Ovary (tissue), 9 donors: ENCODE results near the gene GJB3. TPM values are rescaled to one million over a fixed set of nuclear protein-coding genes. Genes with fewer than 3 reads are reported as not detected.

ENCODE experiments used
- DNase-seq, 5 donors: peaks; one replicate each; pipeline ENCODE4 v3.0.0-alpha.2; 2019 to 2020
- H3K27ac ChIP-seq, 2 donors: fragments of 200-600 bp; one replicate each; pipeline versions ENCODE4 v1.5.1 to v1.8.0; 2019 to 2022
- H3K27me3 ChIP-seq: fragments of 200-600 bp; one replicate; pipeline ENCODE4 v1.8.0; 2022
- H3K36me3 ChIP-seq: fragments of 200-600 bp; sonication (generic); one replicate; pipeline ENCODE4 v1.5.1; 2019
- H3K4me1 ChIP-seq: one replicate; pipeline ENCODE4 v1.8.1; 2013; ENCODE audit warnings: mild to moderate bottlenecking, moderate library complexity; ENCODE audit not compliant: insufficient read depth
- H3K4me3 ChIP-seq: fragments of 200-600 bp; sonication (generic); one replicate; pipeline ENCODE4 v1.5.1; 2017
- H3K9me3 ChIP-seq, 2 donors: fragments of 200-600 bp in 1 of 2; sonication (generic) in 1 of 2; one replicate each; pipeline versions ENCODE4 v1.5.1 to v1.8.1; 2013 to 2019; ENCODE audit warnings: mild to moderate bottlenecking in 1 of 2, moderate library complexity in 1 of 2
- EP300 ChIP-seq: sonication (generic); formaldehyde crosslinking; IDR thresholded peaks from one replicate; pipeline ENCODE4 v1.6.1; 2017; ENCODE audit warnings: antibody characterized with exemption
- POLR2A ChIP-seq: fragments of 450-650 bp; IDR thresholded peaks from one replicate; pipeline ENCODE4 v1.6.1; 2017; ENCODE audit warnings: antibody characterized with exemption, mild to moderate bottlenecking, moderate library complexity
- WGBS, 3 donors: extraction: QIAGEN DNeasy Blood & Tissue Kit in 1 of 3; methylation state at CpG; one replicate each; pipeline versions ENCODE4 v1.1.5 to v1.1.7; 2013 to 2017; 5-methylcytosine and 5-hydroxymethylcytosine counted together
- intact Hi-C, 4 donors: fragments of 100-400 bp; cut with DNase I; formaldehyde crosslinking; loops; one replicate each; pipeline versions ENCODE4 v1.11.0 to v1.15.1; 2022 to 2023
- polyA plus RNA-seq, 2 donors: library from polyadenylated mRNA; stranded (reverse); fragments of 200-250 nt in 1 of 2; fragments of 350-450 nt in 1 of 2; fragmentation: Illumina TruSeq in 1 of 2; extraction: RNeasy Lipid Tissue Mini Kit (QIAGEN cat#74804) in 1 of 2; gene quantifications; one replicate each; pipeline ENCODE4 v1.2.3, GENCODE V29; 2013 to 2014
- total RNA-seq, 7 donors: library from RNA; depleted of rRNA in 2 of 7; stranded (reverse); fragments of >200 nt in 2 of 7; fragmentation: NEBNext Ultra II Directional in 3 of 7; extraction: Animal tissue kit (Norgen Biotek cat#: 25700) in 3 of 7; gene quantifications; one replicate each; pipeline versions ENCODE4 v1.1.0 to v1.2.4, GENCODE V29; 2016 to 2023
- TF ChIP-seq, protein P1 (sequence below), 3 donors: fragments of 450-650 bp in 2 of 3; fragments of 200-600 bp in 1 of 3; IDR thresholded peaks; one replicate each; pipeline versions ENCODE4 v1.5.1 to v1.8.0; 2016 to 2022; ENCODE audit warnings: antibody characterized with exemption in 3 of 3, mild to moderate bottlenecking in 1 of 3
- donor health status: DM: no; HTN: no; CAD: no; lungs with moderate emphysema.
- donor health status: DM: no; HTN: no; CAD: no.
- donor health status: Bipolar disorder and iron deficiency.
- donor health status: DM: yes; HTN: yes; CAD: no.
- donor health status: DM: no; HTN: no; CAD: no.
- donor health status: DM: yes; HTN: yes; CAD: no.

Gene GJB3
- total and polyA plus RNA-seq, 9 donors, result 0.23 to 1.7 (median 0.32) TPM; not detected in 5

- intact Hi-C loops, result no loop called here
- DNase-seq, result no peak
- Histone ChIP-seq H3K27ac (no peak overlapping the region), H3K4me1 (no peaks in the 10 kb centered on the region), H3K9me3 (no peaks in the 10 kb centered on the region), H3K4me3 (no peak overlapping the region), H3K36me3 (no peaks in the 10 kb centered on the region), H3K27me3 (no peaks in the 10 kb centered on the region)
- WGBS, 3 donors, result 64 to 71% (median 67%) methylated on average over 6 of the region's 6 CpGs
- TF ChIP-seq, protein P1, sequence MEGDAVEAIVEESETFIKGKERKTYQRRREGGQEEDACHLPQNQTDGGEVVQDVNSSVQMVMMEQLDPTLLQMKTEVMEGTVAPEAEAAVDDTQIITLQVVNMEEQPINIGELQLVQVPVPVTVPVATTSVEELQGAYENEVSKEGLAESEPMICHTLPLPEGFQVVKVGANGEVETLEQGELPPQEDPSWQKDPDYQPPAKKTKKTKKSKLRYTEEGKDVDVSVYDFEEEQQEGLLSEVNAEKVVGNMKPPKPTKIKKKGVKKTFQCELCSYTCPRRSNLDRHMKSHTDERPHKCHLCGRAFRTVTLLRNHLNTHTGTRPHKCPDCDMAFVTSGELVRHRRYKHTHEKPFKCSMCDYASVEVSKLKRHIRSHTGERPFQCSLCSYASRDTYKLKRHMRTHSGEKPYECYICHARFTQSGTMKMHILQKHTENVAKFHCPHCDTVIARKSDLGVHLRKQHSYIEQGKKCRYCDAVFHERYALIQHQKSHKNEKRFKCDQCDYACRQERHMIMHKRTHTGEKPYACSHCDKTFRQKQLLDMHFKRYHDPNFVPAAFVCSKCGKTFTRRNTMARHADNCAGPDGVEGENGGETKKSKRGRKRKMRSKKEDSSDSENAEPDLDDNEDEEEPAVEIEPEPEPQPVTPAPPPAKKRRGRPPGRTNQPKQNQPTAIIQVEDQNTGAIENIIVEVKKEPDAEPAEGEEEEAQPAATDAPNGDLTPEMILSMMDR (IDR thresholded peaks at IDR 0.05), result no peak
- no peak for TF ChIP-seq POLR2A
- no peak for TF ChIP-seq EP300
These were observed 50.8 kb downstream of the GJB3 start for GRCh38 chr1:34831721-34832246.

DNA sequence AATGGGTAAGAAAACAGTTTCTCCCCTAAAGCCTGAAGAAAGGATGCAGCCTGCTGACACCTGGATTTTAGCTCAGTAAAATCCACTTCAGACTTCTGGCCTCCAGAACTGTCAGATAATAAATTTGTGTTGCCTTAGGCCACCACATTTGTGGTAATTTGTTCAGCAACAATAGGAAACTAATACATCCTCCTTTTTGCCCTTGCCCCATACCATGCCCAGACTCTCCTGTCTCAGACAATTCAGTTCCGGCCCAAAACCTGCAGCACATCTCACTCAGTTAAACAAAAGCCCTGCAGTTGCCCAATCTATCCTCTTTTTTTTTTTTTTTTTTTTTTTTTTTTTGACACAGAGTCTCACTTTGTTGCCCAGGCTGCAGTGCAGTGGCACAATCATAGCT, 52.7 kb downstream of the GJB3 start:
- Histone ChIP-seq H3K4me1 (no peaks in the 10 kb centered on the region), H3K27me3 (no peaks in the 10 kb centered on the region), H3K4me3 (no peak overlapping the region), H3K27ac (no peak overlapping the region), H3K9me3 (no peaks in the 10 kb centered on the region), H3K36me3 (no peaks in the 10 kb centered on the region)
- TF ChIP-seq EP300 (no peak), POLR2A (no peak)
- TF ChIP-seq, protein P1 (IDR thresholded peaks at IDR 0.05), result no peak
- DNase-seq, result no peak
- WGBS, 3 donors, result 86 to 97% (median 90%) methylated on average over 1 of the region's 1 CpG
- intact Hi-C loops, result no loop called here

Other genes with a start within 250 kb of the GJB3 start
- gene GJB5, start 26.2 kb upstream of the GJB3 start, total RNA-seq, result not detected
- not detected for gene GJB5, start 26.2 kb upstream of the GJB3 start, polyA plus RNA-seq
- not detected for gene GJB4, start 21.5 kb upstream of the GJB3 start, total RNA-seq
- gene GJB4, start 21.5 kb upstream of the GJB3 start, polyA plus RNA-seq, result not detected
- gene GJA4, start 11.8 kb downstream of the GJB3 start, total RNA-seq, result 100 to 1,000 TPM in 1 of 7 donors, 10 to 100 TPM in 2, 1 to 10 TPM in 4; 4.9 to 149 (median 9.5) TPM
- gene GJA4, start 11.8 kb downstream of the GJB3 start, polyA plus RNA-seq, result 10 to 100 TPM in 1 of 2 donors, 1 to 10 TPM in 1; 7.9 to 19.4 TPM
- gene SMIM12, start 78.5 kb downstream of the GJB3 start, total RNA-seq, result 10 to 100 TPM; 15.4 to 32.3 (median 24.4) TPM
- gene SMIM12, start 78.5 kb downstream of the GJB3 start, polyA plus RNA-seq, result 10 to 100 TPM; 18.4 to 28.1 TPM
- gene DLGAP3, start 148.4 kb downstream of the GJB3 start, total RNA-seq, result under 1 TPM; 0.11 to 0.62 (median 0.20) TPM
- under 1 TPM; 0.05 to 0.10 TPM for gene DLGAP3, start 148.4 kb downstream of the GJB3 start, polyA plus RNA-seq
- 10 to 100 TPM; 19.6 to 54.3 (median 25.0) TPM for gene TMEM35B, start 204.1 kb downstream of the GJB3 start, total RNA-seq
- 10 to 100 TPM; 54.6 to 58.7 TPM for gene TMEM35B, start 204.1 kb downstream of the GJB3 start, polyA plus RNA-seq